Renal pelvis (tissue), 12 donors: Measurements from ENCODE around the gene ZNF592. TPM values are rescaled to one million over a fixed set of nuclear protein-coding genes. Genes with fewer than 3 reads are reported as not detected.

Source experiments
- DNase-seq: peaks from one replicate; pipeline ENCODE4 v3.0.0-alpha.2; 2013
- long read RNA-seq, 16 experiments: transcript quantifications; one replicate each; lab custom pipeline, GENCODE V29; 2026
- polyA plus RNA-seq, 3 donors: library from polyadenylated mRNA; unstranded; fragments of 120-200 nt; gene quantifications; one replicate each; pipeline ENCODE4 v1.2.1, GENCODE V29; 2013; ENCODE audit not compliant: insufficient read length in 3 of 3

The ZNF592 gene, protein sequence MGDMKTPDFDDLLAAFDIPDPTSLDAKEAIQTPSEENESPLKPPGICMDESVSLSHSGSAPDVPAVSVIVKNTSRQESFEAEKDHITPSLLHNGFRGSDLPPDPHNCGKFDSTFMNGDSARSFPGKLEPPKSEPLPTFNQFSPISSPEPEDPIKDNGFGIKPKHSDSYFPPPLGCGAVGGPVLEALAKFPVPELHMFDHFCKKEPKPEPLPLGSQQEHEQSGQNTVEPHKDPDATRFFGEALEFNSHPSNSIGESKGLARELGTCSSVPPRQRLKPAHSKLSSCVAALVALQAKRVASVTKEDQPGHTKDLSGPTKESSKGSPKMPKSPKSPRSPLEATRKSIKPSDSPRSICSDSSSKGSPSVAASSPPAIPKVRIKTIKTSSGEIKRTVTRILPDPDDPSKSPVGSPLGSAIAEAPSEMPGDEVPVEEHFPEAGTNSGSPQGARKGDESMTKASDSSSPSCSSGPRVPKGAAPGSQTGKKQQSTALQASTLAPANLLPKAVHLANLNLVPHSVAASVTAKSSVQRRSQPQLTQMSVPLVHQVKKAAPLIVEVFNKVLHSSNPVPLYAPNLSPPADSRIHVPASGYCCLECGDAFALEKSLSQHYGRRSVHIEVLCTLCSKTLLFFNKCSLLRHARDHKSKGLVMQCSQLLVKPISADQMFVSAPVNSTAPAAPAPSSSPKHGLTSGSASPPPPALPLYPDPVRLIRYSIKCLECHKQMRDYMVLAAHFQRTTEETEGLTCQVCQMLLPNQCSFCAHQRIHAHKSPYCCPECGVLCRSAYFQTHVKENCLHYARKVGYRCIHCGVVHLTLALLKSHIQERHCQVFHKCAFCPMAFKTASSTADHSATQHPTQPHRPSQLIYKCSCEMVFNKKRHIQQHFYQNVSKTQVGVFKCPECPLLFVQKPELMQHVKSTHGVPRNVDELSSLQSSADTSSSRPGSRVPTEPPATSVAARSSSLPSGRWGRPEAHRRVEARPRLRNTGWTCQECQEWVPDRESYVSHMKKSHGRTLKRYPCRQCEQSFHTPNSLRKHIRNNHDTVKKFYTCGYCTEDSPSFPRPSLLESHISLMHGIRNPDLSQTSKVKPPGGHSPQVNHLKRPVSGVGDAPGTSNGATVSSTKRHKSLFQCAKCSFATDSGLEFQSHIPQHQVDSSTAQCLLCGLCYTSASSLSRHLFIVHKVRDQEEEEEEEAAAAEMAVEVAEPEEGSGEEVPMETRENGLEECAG (N-terminal part only)
- 10 to 100 TPM; 32.4 to 39.5 (median 33.9) TPM for polyA plus RNA-seq
- long read RNA-seq, donor 1, full-length matches to known transcripts, result 2 of 2 reads
- long read RNA-seq, donor 1, partial matches to known transcripts, result 0 of 2 reads
- long read RNA-seq, donor 1, other reads (novel, unspliced or antisense), result 0 of 2 reads
- long read RNA-seq, donor 2, partial matches to known transcripts, result 6 of 6 reads
- long read RNA-seq, donor 2, other reads (novel, unspliced or antisense), result 0 of 6 reads
- long read RNA-seq, donor 3, partial matches to known transcripts, result 8 of 8 reads
- long read RNA-seq, donor 3, other reads (novel, unspliced or antisense), result 0 of 8 reads
- long read RNA-seq, donor 4, full-length matches to known transcripts, result 2 of 12 reads
- long read RNA-seq, donor 4, partial matches to known transcripts, result 10 of 12 reads
- long read RNA-seq, donor 4, other reads (novel, unspliced or antisense), result 0 of 12 reads
- long read RNA-seq, donor 5, result 0 reads
- long read RNA-seq, donor 6, full-length matches to known transcripts, result 4 of 9 reads
- long read RNA-seq, donor 6, partial matches to known transcripts, result 5 of 9 reads
- long read RNA-seq, donor 6, other reads (novel, unspliced or antisense), result 0 of 9 reads
- long read RNA-seq, donor 7, partial matches to known transcripts, result 28 of 28 reads
- long read RNA-seq, donor 7, other reads (novel, unspliced or antisense), result 0 of 28 reads
- long read RNA-seq, donor 8, full-length matches to known transcripts, result 3 of 19 reads
- long read RNA-seq, donor 8, partial matches to known transcripts, result 16 of 19 reads
- long read RNA-seq, donor 8, other reads (novel, unspliced or antisense), result 0 of 19 reads
- long read RNA-seq, donor 9, full-length matches to known transcripts, result 1 of 13 reads
- long read RNA-seq, donor 9, partial matches to known transcripts, result 12 of 13 reads
- long read RNA-seq, donor 9, other reads (novel, unspliced or antisense), result 0 of 13 reads
- long read RNA-seq, donor 10, full-length matches to known transcripts, result 3 of 25 reads
- long read RNA-seq, donor 10, partial matches to known transcripts, result 17 of 25 reads
- long read RNA-seq, donor 10, other reads (novel, unspliced or antisense), result 5 of 25 reads
- long read RNA-seq, donor 11, full-length matches to known transcripts, result 1 of 15 reads
- long read RNA-seq, donor 11, partial matches to known transcripts, result 14 of 15 reads
- long read RNA-seq, donor 11, other reads (novel, unspliced or antisense), result 0 of 15 reads
- long read RNA-seq, donor 12, full-length matches to known transcripts, result 2 of 28 reads
- long read RNA-seq, donor 12, partial matches to known transcripts, result 26 of 28 reads
- long read RNA-seq, donor 12, other reads (novel, unspliced or antisense), result 0 of 28 reads
- long read RNA-seq, donor 13, full-length matches to known transcripts, result 3 of 3 reads
- long read RNA-seq, donor 13, partial matches to known transcripts, result 0 of 3 reads
- long read RNA-seq, donor 13, other reads (novel, unspliced or antisense), result 0 of 3 reads
- long read RNA-seq, donor 14, result 0 reads
- long read RNA-seq, donor 15, result 0 reads
- long read RNA-seq, donor 16, full-length matches to known transcripts, result 1 of 17 reads
- long read RNA-seq, donor 16, partial matches to known transcripts, result 16 of 17 reads
- long read RNA-seq, donor 16, other reads (novel, unspliced or antisense), result 0 of 17 reads

DNA sequence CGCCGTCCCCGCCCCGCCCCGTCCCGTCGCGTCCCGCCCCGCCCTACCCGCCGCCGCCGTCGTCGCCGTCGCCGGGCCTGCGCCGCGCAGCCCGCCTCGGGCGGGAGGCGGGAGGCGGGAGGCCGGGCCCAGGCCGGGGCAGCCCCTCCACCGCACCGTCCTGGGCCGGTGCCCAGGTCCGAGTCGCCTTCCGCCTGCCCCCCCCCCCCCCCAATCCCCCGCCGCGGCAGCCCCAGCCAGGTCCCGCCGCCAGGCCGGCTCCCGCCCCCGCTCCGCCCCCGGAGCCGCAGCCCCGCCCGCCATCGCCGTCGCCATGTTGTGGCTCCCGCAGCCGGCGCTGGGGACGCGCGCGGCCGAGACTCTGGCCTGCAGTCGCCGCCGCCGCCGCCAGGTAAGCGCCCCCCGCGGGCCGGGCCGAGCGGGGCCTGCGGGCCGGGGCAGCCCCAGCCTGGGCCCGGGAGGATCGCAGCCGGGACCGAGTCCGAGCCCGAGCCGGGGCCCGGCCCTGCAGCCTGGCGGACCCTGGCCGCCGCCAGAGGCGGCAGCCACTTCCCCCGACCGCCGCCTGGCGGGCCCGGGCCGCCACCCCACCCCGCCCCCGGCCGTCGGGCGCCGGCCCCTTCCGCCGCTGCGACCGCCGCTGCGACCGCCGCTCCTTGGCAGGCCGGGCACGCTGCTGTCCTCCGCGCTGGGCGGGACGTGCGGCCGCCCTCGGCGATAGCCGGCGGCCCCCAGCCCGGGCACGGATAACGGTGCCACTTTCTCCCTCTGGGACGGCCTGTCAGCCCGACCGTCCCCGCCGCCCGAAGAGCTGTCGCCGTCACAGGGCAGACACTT is at the start of gene ZNF592:
Gene ZNF592 (plus strand): TSS at position 319 of the 837 bp plus-strand sequence. CDS start 34,084 bp downstream, outside the sequence.
- DNase-seq, result peak; percentile 65

DNA sequence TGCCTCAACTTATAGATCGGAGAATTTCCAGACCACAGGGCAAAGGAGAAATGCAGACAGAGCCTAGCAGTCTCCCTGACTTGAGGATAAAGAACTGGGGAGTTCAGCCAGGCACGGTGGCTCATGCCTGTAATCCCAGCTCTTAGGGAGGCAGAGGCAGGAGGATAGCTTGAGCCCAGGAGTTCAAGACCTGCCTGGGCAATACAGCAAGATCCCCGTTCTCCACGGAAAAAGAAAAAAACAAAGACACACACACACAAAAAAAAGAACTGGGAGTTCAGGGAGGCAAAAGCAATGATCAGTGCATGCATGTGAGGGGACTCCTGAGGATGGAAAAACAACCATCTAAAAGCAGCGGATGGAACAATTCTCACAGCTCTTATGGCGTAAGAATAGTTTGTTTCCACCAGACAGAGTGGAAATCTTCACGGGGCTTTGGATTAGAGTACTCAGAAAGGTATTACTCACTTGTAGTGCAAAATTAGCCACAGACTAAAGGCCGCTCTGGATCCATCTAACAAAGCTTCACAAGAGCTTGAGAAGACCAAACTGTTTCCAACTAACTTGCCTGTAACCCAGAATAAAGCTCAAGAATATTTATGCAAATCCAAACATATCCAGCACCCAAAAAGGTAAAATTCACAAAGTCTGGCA is 48.7 kb upstream of the ZNF592 start:
- no peak for DNase-seq

DNA sequence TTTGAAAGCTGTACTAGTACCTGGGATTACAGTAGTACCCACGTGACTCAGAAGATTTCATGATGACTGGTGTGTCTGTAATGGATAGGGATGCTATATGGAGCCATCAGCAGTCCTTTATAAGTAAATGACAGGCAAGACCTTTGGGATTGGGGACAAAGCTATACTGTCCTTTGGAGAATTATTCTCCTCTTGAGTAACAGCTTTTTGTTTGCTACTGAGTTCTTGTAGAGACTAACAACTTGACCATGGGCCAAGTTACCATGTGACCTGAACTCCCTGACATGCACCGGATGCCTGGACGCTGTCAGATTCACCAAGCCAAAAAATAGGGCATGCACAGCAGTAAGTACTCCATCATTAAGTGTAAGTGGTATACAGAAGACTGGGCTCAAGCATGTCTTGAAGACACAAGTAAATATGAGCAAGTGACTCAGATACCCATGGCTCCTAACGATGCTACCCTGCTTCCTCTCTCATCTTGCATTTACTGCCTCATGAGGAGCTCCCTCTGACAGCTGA is 45.4 kb upstream of the ZNF592 start:
- peak; percentile 46 for DNase-seq

DNA sequence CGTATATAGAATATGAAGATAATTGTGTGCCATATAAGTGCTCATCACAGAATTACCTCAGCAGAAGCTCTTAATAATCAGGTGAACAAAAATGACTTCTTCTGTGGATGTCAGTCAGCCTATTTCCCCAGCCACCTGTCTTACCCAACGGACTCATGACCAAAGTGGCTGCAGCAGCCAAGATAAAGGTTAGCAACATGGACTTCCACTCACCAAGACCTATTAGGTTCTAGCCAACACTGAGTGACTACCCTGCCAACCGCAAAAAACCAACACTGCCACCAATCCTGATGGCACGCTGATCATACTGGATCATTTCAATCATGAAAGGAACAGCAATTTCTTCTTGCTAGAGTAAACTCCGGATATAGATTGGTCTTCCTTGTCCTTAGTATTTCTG is 44.6 kb upstream of the ZNF592 start:
- DNase-seq, result no peak

DNA sequence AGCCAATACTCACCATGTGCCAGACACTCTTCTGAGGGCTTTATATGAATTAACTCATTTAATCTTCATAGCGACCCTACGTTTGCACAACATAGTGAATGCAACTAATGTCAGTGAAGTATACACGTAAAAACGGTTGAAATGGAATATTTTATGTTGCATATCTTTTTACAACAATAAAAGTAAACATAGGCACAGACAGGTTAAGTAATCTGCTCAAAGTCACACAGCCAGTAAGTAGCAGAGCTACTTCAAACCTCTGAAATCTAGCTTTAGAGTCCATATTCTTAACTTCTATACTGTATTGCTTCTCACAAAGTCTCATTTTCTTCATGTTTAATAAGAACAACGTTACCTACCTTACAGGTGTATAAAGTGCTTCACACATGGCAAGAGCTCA is 34.0 kb upstream of the ZNF592 start:
- DNase-seq, result no peak

DNA sequence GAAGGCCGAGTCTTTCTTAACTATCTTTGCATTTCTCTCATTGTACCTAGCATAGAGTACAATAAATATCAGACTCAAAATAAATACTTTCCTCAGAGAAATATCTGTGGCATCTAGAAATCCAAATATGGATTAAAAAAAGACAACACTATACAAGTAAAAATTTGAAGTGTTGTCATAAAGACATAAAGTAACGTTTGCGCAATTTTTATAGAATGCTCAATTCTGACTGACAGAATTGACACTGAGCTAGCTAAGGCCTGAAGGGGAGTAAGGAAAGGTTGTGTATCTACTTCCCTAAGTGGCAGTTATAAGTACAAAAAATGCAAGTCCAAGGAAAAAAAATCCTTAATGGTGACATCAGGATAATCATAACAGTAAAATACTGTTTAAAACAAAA is 33.6 kb upstream of the ZNF592 start:
- no peak for DNase-seq

DNA sequence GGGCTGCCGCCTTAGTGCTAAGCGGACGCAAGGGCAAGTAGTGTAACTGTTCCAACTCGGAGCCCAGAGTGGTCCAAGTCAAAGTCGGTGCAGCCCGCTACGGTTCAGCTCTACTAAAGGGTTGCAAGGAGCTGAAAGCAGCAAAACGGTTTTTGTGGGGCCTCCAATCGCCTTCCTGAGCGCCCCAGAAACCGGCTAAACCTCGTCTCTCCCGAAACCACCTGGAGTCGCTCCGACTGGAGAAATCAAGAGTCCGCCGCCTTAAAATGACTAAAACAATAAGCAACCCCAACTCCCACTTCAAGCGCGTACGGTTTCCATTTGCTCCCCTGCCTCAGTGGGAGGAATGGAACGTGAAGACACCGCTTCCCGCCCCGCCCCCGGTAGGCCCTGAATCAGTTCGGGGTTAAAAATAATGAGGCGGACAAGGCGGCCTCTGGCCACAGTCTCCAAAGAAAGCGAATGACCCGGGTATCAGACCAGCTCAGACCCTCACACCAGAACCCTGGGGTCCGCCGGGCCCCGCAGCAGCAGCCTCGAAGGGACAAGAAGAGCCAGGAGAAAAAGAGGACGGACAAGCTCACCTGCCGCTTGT is 32.9 kb upstream of the ZNF592 start:
- peak; percentile 43 for DNase-seq

DNA sequence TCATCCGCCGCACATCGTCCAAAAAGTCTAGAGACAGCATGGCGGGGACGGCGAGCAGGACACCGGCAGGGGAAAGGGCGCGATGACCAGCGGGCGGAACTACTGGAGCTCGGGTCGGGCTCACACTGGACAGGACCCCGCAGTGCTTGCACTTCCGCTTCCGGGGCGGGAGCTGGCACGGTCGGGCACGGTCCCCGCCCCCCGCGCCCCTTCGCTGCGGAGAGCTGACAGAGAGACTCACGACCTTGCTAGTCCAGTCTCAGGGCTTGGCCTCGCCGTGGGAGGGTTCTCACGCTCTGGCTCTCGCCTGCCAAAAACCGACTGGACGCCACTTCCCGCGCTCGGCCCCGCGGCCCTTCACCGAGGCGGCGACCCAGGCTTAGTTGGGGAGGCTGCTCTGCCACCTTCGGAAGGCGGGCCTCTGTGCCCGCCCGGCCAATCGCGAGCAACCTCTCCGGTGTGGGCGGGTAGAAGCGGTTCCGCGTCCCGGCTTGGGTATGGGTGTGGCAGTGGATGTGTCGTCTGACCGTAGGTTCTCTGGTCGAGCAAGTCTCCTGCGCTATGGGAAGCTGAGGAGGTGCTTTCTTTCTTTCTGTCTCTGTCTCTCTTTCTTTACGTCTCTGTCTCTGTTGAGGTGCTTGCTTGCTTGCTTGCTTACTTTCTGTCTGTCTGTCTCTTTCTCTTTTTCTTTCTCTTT is 32.2 kb upstream of the ZNF592 start, which contains the start of gene SEC11A:
Gene SEC11A (minus strand): TSS at position 104 of the 697 bp plus-strand sequence. CDS start 64 bp downstream, at position 40.
- peak; percentile 92 for DNase-seq

DNA sequence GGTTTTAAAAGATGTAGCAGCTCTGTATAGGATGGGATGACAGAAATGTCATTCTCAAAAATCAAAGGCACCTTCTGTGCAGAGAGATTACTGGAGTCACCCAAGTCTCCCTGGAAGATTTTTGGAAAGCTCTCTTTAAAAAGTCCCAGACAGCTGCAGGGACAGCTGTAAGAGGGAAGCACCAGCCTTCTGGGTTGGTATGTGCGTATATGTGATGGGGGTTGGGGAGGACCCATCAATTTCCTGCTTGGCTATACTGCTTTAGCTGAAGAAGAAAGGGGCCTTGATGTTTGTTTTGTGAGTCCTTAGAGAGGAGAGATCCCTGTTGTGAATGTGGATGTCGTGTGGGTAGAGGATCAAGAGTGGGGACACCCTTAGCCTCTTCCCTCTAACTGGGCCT is 27.0 kb upstream of the ZNF592 start:
- DNase-seq, result no peak

DNA sequence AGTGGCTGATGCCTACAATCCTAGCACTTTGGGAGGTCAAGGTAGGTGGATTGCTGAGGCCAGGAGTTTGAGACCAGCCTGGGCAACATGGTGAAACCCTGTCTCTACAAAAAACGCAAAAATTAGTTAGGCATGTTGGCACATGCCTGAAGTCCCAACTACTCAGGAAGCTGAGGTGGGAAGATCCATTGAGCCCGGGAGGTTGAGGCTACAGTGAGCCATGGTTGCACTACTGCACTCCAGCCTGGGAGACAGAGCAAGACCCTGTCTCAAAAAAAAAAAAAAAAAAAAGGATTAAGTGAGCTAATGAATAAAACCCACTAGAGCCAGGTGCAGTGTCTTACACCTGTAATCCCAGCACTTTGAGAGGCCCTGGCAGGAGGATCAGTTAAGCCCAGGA is 25.8 kb upstream of the ZNF592 start:
- no peak for DNase-seq

DNA sequence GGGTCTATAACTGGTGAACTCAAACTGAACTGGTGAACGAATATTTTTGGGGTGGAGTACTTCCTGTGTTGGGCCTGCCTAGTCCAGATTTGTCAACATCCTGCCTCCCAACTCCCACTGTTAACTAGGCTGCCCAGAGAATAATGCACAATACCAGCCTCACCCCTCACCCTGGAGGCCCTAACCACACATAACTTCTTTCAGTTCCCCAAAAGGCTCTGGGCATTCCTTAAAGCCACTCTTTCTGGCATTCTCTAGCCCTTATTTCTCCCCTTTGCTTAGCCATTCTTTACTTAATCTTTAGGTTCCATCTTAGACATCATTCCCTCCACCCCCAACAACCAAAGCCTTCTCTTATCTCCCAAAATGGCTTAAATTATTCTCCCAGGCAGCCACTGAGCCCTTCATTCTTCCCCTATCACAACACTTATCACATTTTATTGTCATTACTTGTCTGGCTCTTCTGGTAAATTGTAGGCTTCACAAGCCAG is 23.3 kb upstream of the ZNF592 start:
- DNase-seq, result no peak

DNA sequence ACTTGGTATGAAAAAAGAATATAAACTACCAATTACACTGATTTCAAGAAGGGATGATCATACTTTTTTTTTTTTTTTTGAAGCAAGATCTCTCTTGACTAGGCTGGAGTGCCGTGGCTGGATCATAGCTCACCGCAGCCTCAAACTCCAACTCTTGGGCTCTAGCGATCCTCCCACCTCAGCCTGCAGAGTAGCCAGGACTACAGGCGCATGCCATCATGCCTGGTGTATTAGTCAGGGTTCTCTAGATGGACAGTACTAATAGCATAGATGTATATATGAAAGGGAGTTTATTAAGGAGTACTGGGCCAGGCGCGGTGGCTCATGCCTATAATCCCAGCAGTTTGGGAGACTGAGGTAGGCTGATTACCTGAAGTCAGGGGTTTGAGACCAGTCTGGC is 21.0 kb upstream of the ZNF592 start:
- no peak for DNase-seq

DNA sequence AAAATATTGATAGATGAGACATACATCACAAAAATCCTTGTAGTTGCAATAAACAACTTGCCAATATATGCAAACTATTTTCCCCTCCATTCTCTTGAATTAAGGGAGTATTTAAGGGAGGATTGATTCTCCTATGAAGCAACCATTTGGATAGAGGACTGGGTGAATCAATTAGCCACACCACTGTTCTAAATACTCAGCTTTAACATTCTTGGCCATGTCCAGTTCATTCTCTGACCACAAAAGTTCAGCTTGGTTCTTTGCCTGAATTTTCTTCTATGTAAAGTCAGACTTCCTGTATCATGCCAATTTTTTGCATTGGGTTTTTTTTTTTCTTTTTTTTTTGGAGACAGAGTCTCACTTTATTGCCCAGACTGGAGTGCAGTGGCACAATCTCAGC is 16.6 kb upstream of the ZNF592 start:
- DNase-seq, result no peak

DNA sequence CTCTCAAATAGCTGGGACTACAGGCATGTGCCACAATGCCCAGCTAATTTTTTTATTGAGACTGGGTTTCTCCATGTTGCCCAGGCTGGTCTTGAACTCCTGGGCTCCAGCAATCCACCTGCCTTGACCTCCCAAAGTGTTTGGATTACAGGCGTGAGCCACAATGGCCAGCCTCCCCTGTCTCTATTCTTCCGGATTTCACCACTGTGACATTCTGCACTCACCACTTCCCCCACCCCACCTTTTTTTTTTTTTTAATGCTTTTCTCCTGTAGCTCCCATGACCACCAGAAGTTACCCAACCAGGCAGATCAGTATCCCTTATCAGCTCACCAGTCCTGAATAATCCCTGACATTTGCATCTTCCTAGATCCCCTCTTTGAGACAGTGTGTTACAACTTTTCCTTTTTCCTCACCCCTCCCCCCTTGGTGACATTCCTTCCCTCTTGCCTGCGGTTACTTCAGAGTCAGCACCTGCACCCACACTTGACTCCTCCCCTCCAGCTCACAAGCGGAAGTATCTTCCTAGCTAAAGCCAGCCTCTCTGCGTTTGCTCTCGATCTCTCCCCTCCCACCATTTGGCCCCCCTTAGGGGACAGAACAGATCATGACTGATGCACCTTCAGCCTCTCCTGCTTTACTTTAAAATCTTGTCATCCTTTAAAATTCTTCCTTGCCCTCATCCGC is 13.5 kb upstream of the ZNF592 start:
- DNase-seq, result peak; percentile 70
